ENCODE data around the gene CNN3.

Gene CNN3

GRCh38 chr1:94953107-94953506 lies 26.2 kb upstream of the CNN3 start:
- TF ChIP-seq RBAK (tag by site-specific recombination; IDR thresholded peaks at IDR 0.05) (peak; percentile 92), ZNF514 (tag by site-specific recombination; IDR thresholded peaks at IDR 0.05) (no peak), TRIM28 (IDR thresholded peaks at IDR 0.05; ENCODE audit: borderline replicate concordance, low read length) (peak; percentile 43; the same call in 1 of the 2 replicates)
- CTCF ChIA-PET, result no interaction called here
- Histone ChIP-seq H3K4me1 (ENCODE audit: control insufficient read depth, insufficient read depth, low read length) (peaks cover 8% of the 10 kb centered on the region), H3K27ac (ENCODE audit: extremely low read depth, low read depth, low read length) (no peak overlapping the region), H3K4me3 (ENCODE audit: low read depth, low read length) (no peak overlapping the region), H3K9me3 (ENCODE audit: control insufficient read depth, insufficient read depth, low read depth, low read length) (no peaks in the 10 kb centered on the region), H3K36me3 (ENCODE audit: control insufficient read depth in 2 of 2, insufficient read depth in 1 of 2, low read length in 2 of 2) (no peaks in the 10 kb centered on the region; a peak in 1 of 3 replicates)
- POLR2A ChIA-PET, result no interaction called here

GRCh38 chr1:94952539-94952938 lies 25.6 kb upstream of the CNN3 start:
- Histone ChIP-seq H3K27ac (ENCODE audit: extremely low read depth, low read depth, low read length) (no peak overlapping the region), H3K9me3 (ENCODE audit: control insufficient read depth, insufficient read depth, low read depth, low read length) (no peaks in the 10 kb centered on the region), H3K4me3 (ENCODE audit: low read depth, low read length) (no peak overlapping the region), H3K4me1 (ENCODE audit: control insufficient read depth, insufficient read depth, low read length) (peaks cover 8% of the 10 kb centered on the region), H3K36me3 (ENCODE audit: control insufficient read depth in 2 of 2, insufficient read depth in 1 of 2, low read length in 2 of 2) (no peaks in the 10 kb centered on the region; a peak in 1 of 3 replicates)
- ChIA-PET CTCF (no interaction called here), POLR2A (no interaction called here)
- no peak for TF ChIP-seq INSM2 (tag by site-specific recombination; IDR thresholded peaks at IDR 0.05)
- TF ChIP-seq ZSCAN23 (tag by site-specific recombination; IDR thresholded peaks at IDR 0.05), result no peak
- no peak for TF ChIP-seq SALL2 (tag by site-specific recombination; IDR thresholded peaks at IDR 0.05; ENCODE audit: borderline replicate concordance)
- no peak for TF ChIP-seq ZNF211 (tag by site-specific recombination; IDR thresholded peaks at IDR 0.05; ENCODE audit: low read depth)
- TF ChIP-seq KLF16 (tag by site-specific recombination; IDR thresholded peaks at IDR 0.05), result no peak
- no peak for TF ChIP-seq ZNF664 (tag by site-specific recombination; IDR thresholded peaks at IDR 0.05)
- TF ChIP-seq ZNF302 (tag by site-specific recombination; IDR thresholded peaks at IDR 0.05; ENCODE audit: low read depth), result no peak
- TF ChIP-seq ZNF416 (tag by site-specific recombination; IDR thresholded peaks at IDR 0.05), result no peak
- no peak for TF ChIP-seq ZNF626 (tag by site-specific recombination; IDR thresholded peaks at IDR 0.05)
- TF ChIP-seq ZNF175 (tag by site-specific recombination; IDR thresholded peaks at IDR 0.05), result no peak

GRCh38 chr1:94951509-94952208 lies 24.7 kb upstream of the CNN3 start:
- Histone ChIP-seq H3K4me3 (ENCODE audit: low read depth, low read length) (no peak overlapping the region), H3K4me1 (ENCODE audit: control insufficient read depth, insufficient read depth, low read length) (peaks cover 8% of the 10 kb centered on the region), H3K9me3 (ENCODE audit: control insufficient read depth, insufficient read depth, low read depth, low read length) (no peaks in the 10 kb centered on the region), H3K27ac (ENCODE audit: extremely low read depth, low read depth, low read length) (no peak overlapping the region), H3K36me3 (ENCODE audit: control insufficient read depth in 2 of 2, insufficient read depth in 1 of 2, low read length in 2 of 2) (no peaks in the 10 kb centered on the region; a peak in 1 of 3 replicates)
- ChIA-PET CTCF (interaction anchor here (0.6 kb wide), 1 partner anchor 89 kb away, joined by 3 read pairs; no protein-coding TSS in a partner anchor), POLR2A (no interaction called here)
- TF ChIP-seq ZBTB1 (tag by site-specific recombination; IDR thresholded peaks at IDR 0.05) (no peak), PRDM1 (tag by site-specific recombination; IDR thresholded peaks at IDR 0.05) (no peak), TSHZ1 (tag by site-specific recombination; IDR thresholded peaks at IDR 0.05; ENCODE audit: borderline replicate concordance) (no peak), ZBTB8A (tag by site-specific recombination; IDR thresholded peaks at IDR 0.05) (no peak), ZNF843 (tag by site-specific recombination; IDR thresholded peaks at IDR 0.05) (no peak), ZNF701 (tag by site-specific recombination; IDR thresholded peaks at IDR 0.05) (no peak), BCL11B (tag by site-specific recombination; IDR thresholded peaks at IDR 0.05; ENCODE audit: low read depth) (no peak), ZSCAN5A (tag by site-specific recombination; IDR thresholded peaks at IDR 0.05) (no peak), ZNF692 (tag by site-specific recombination; IDR thresholded peaks at IDR 0.05) (no peak), ZNF114 (tag by site-specific recombination; IDR thresholded peaks at IDR 0.05) (no peak), ZNF24 (tag by site-specific recombination; IDR thresholded peaks at IDR 0.05) (no peak), ZNF302 (tag by site-specific recombination; IDR thresholded peaks at IDR 0.05; ENCODE audit: low read depth) (no peak), OVOL3 (tag by site-specific recombination; IDR thresholded peaks at IDR 0.05) (no peak)

Data from HEK293 (cell line).